K562 (cell line): ENCODE measurements around the gene PRKG1. TPM values are rescaled to one million over a fixed set of nuclear protein-coding genes. Genes with fewer than 3 reads are reported as not detected.

Experiments
- ATAC-seq: fragments of 200-7000 bp; cut with Tn5 transposase; 3 replicates; pipeline ENCODE4 v1.9.1; 2020; ENCODE audit warnings: moderate library complexity
- BruUV-seq: library from RNA; stranded (reverse); fragments of 400-500 nt; replicated peaks from 2 replicates; lab custom pipeline; 2021; lab: Mats Ljungman, UMichigan
- CTCF ChIA-PET: fragments of 300-600 bp; formaldehyde crosslinking; extraction: SDS; loops from one replicate; lab custom pipeline; 2021; ENCODE audit warnings: low intra/inter-chr PET ratio; lab: Yijun Ruan, JAX
- POLR2A ChIA-PET: fragments of 300-600, 350-650 bp; sonication (Branson Sonifier 250); formaldehyde crosslinking; extraction: SDS; loops from one replicate; lab custom pipeline; 2021; ENCODE audit warnings: antibody characterized with exemption, inconsistent platforms; lab: Yijun Ruan, JAX
- DNase-seq, 4 experiments: peaks; one replicate each; pipeline versions ENCODE4 v3.0.0 to v3.0.0-alpha.2; 2011 to 2018; ENCODE audit warnings: low spot score in 3 of 4, mixed read lengths in 3 of 4; ENCODE audit errors: extremely low read depth in 1 of 4
- FAIRE-seq: peaks from 2 replicates; lab custom pipeline; 2011; peaks lifted over from hg19 to GRCh38; lab: Jason Lieb, UNC
- H2AFZ ChIP-seq: 2 replicates; pipeline ENCODE4 v1.6.0; 2011; ENCODE audit warnings: low read depth, low read length, control low read depth, inconsistent platforms
- H3K27ac ChIP-seq: fragments of 200-600 bp; 3 replicates; pipeline ENCODE4 v1.8.0; 2011; ENCODE audit warnings: low read depth, mild to moderate bottlenecking, control low read depth, inconsistent platforms, low read length, moderate library complexity, mixed read lengths; ENCODE audit errors: extremely low read depth
- H3K27me3 ChIP-seq, 2 experiments: fragments of 300-600 bp in 1 of 2; 2 replicates in 1 of 2; 3 replicates in 1 of 2; pipeline versions ENCODE4 v1.6.0 to v1.8.0; 2011; ENCODE audit warnings: inconsistent platforms in 2 of 2, low read length in 2 of 2, mild to moderate bottlenecking in 1 of 2, mixed read lengths in 1 of 2, moderate library complexity in 1 of 2; ENCODE audit not compliant: control insufficient read depth in 2 of 2, insufficient read depth in 2 of 2
- H3K36me3 ChIP-seq: fragments of 300-600 bp; 3 replicates; pipeline ENCODE4 v1.8.0; 2011; ENCODE audit warnings: mild to moderate bottlenecking, low read length, inconsistent platforms; ENCODE audit not compliant: control insufficient read depth, insufficient read depth
- H3K4me1 ChIP-seq, 2 experiments: fragments of 200-600 bp in 1 of 2; replicated peaks in 1 of 2; 2 replicates in 1 of 2; 3 replicates in 1 of 2; pipeline versions ENCODE4 v1.5.1 to v1.8.0; 2011; ENCODE audit warnings: inconsistent platforms in 2 of 2, low read length in 2 of 2, mild to moderate bottlenecking in 1 of 2, mixed read lengths in 1 of 2, moderate library complexity in 1 of 2; ENCODE audit not compliant: control insufficient read depth in 2 of 2, insufficient read depth in 2 of 2
- H3K4me2 ChIP-seq: 2 replicates; pipeline ENCODE4 v1.6.1; 2011; ENCODE audit warnings: low read length, control low read depth, inconsistent platforms, mixed read lengths; ENCODE audit not compliant: insufficient read depth
- H3K4me3 ChIP-seq: fragments of 200-600 bp; sonication (generic), shearing (Covaris generic); 2 replicates; pipeline ENCODE4 v1.5.1; 2016; ENCODE audit warnings: control low read depth, inconsistent platforms
- H3K79me2 ChIP-seq: fragments of 200-600 bp; 3 replicates; pipeline ENCODE4 v1.8.0; 2011; ENCODE audit warnings: low read length, inconsistent platforms; ENCODE audit not compliant: control insufficient read depth, insufficient read depth
- H3K9ac ChIP-seq, 2 experiments: 2 replicates each; pipeline versions ENCODE4 v1.6.0 to v1.6.1; 2011; ENCODE audit warnings: low read depth in 2 of 2, low read length in 2 of 2, control low read depth in 1 of 2, inconsistent platforms in 1 of 2, mild to moderate bottlenecking in 1 of 2, mixed read lengths in 1 of 2; ENCODE audit not compliant: insufficient read depth in 1 of 2
- H3K9me1 ChIP-seq: one replicate; pipeline ENCODE4 v1.6.0; 2011; ENCODE audit warnings: inconsistent platforms, mild to moderate bottlenecking, low read length, moderate library complexity; ENCODE audit not compliant: control insufficient read depth, insufficient read depth
- H3K9me3 ChIP-seq: replicated peaks from 2 replicates; pipeline ENCODE4 v1.5.1; 2011; ENCODE audit warnings: low read depth, low read length, inconsistent platforms; ENCODE audit not compliant: control insufficient read depth, insufficient read depth
- H4K20me1 ChIP-seq: replicated peaks from 2 replicates; pipeline ENCODE4 v1.6.1; 2011; ENCODE audit warnings: low read length, inconsistent platforms, mixed read lengths; ENCODE audit not compliant: control insufficient read depth, insufficient read depth
- CBFA2T3 ChIP-seq: fragments of 450-650 bp; IDR thresholded peaks from 2 replicates; pipeline ENCODE4 v1.6.1; 2017
- CXXC5 ChIP-seq: fragments of 250-450 bp; sonication (Bioruptor Pico); IDR thresholded peaks from 2 replicates; pipeline ENCODE4 v1.8.0; 2022; ENCODE audit warnings: inconsistent platforms, mild to moderate bottlenecking, moderate library complexity
- JUN ChIP-seq, 2 experiments: sonication (generic) in 1 of 2; formaldehyde crosslinking in 1 of 2; IDR thresholded peaks; 2 replicates each; pipeline versions ENCODE4 v1.6.1 to v1.8.0; 2012 to 2022; ENCODE audit warnings: borderline replicate concordance in 2 of 2, mild to moderate bottlenecking in 2 of 2, improper control_type of control experiment in 1 of 2, low read depth in 1 of 2, low read length in 1 of 2, missing genetic modification reagents in 1 of 2
- MEIS2 ChIP-seq: fragments of 450-650 bp; IDR thresholded peaks from 2 replicates; pipeline ENCODE4 v1.6.1; 2014; ENCODE audit warnings: mild to moderate bottlenecking; ENCODE audit not compliant: partially characterized antibody
- PHF21A ChIP-seq: fragments of 450-650 bp; IDR thresholded peaks from 2 replicates; pipeline ENCODE4 v1.6.1; 2017; ENCODE audit warnings: low read depth, borderline replicate concordance
- U2AF1 ChIP-seq: fragments of 200-400 bp; formaldehyde crosslinking; optimal IDR thresholded peaks from 2 replicates; pipeline ENCODE3; 2017; ENCODE audit warnings: mild to moderate bottlenecking, low read depth, low read length, moderate library complexity
- ZNF395 ChIP-seq: fragments of 200-800 bp; sonication (Bioruptor generic); IDR thresholded peaks from 2 replicates; pipeline ENCODE4 v1.6.1; 2017; ENCODE audit warnings: missing genetic modification characterization, missing compliant biosample characterization
- ZSCAN32 ChIP-seq: fragments of 450-650 bp; formaldehyde crosslinking; IDR thresholded peaks from 2 replicates; pipeline ENCODE4 v1.4.0; 2020; ENCODE audit warnings: mild to moderate bottlenecking, moderate library complexity
- WGBS: fragments of 100-300 bp; shearing (Covaris generic); methylation state at CpG from one replicate; pipeline ENCODE4 v1.1.6; 2016; ENCODE audit warnings: low coverage, mixed read lengths; ENCODE audit not compliant: insufficient coverage; ENCODE audit errors: missing lambda C conversion rate; 5-methylcytosine and 5-hydroxymethylcytosine counted together
- in situ Hi-C: fragments of 300-500 bp; cut with MboI; formaldehyde crosslinking; loops from 4 replicates; pipeline ENCODE4 v1.15.0; 2018; ENCODE audit warnings: inconsistent platforms, mixed read lengths
- intact Hi-C: fragments of 100-400 bp; cut with micrococcal nuclease; formaldehyde crosslinking; loops from 2 replicates; pipeline ENCODE4 v1.14.2; 2022
- polyA plus RNA-seq, 8 experiments: library from polyadenylated mRNA; depleted of rRNA in 4 of 8; stranded (reverse) in 5 of 8; unstranded in 3 of 8; fragments of >200 nt; fragmentation: Nextera tagmentation in 2 of 8; fragmentation: Illumina TruSeq in 1 of 8; extraction: Ambion mirVana in 2 of 8; extraction: Trizol in 1 of 8; gene quantifications; 2 replicates each; pipeline versions ENCODE4 v1.2.1 to v1.2.3, GENCODE V29; 2011 to 2014; ENCODE audit warnings: inconsistent platforms in 1 of 8, missing spikeins in 1 of 8
- total RNA-seq, 7 experiments: library from RNA; depleted of rRNA in 6 of 7; stranded (reverse); fragments of >200 nt in 6 of 7; fragmentation: Illumina TruSeq in 2 of 7; extraction: Trizol in 2 of 7; gene quantifications; 2 replicates each; pipeline versions ENCODE4 v1.2.1 to v1.2.3, GENCODE V29; 2011 to 2021; ENCODE audit warnings: low replicate concordance in 1 of 7
- TF ChIP-seq, protein P1 (sequence below), 2 experiments: IDR thresholded peaks in 1 of 2; conservative IDR thresholded peaks in 1 of 2; 2 replicates each; pipeline ENCODE4 v1.6.1; 2016; ENCODE audit warnings: low read depth in 2 of 2, mild to moderate bottlenecking in 1 of 2, missing compliant biosample characterization in 1 of 2, missing genetic modification characterization in 1 of 2, moderate library complexity in 1 of 2

PRKG1 gene
- total and polyA plus RNA-seq, 9 of the 15 experiments (the other 6 are each of a cell fraction or from before 2014, with no cell fraction given), result 0.22 TPM; not detected in 8

DNA sequence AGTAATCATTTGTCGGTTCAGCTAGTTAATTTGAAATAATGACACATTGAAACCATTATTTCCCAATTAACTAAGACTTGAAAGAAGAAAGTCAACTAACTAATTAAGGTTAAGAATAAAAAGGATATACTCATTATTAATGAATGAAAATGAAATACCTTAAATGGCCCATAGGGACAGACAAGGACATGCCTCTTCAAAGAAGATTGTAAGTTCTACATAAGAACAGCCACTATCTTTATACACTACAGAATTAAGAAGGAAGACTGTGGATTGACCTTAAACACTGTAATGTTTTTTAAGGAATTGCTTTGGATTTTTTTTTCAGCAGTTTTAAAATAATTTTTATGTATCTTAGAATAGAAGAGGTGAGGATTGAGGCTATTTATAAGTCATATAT lies 564.5 kb downstream of the PRKG1 start:
- no TSS peak for BruUV-seq
- ATAC-seq (no peak), DNase-seq (no peak), FAIRE-seq (no peak)
- ChIA-PET POLR2A (no interaction called here), CTCF (no interaction called here)
- Histone ChIP-seq H3K36me3 (no peaks in the 10 kb centered on the region), H3K4me2 (no peak overlapping the region), H3K9me3 (no peaks in the 10 kb centered on the region), H3K9me1 (no peaks in the 10 kb centered on the region), H4K20me1 (no peaks in the 10 kb centered on the region), H3K79me2 (no peaks in the 10 kb centered on the region), H3K27me3 (no peaks in the 10 kb centered on the region), H2AFZ (no peak overlapping the region), H3K9ac (no peak overlapping the region), H3K4me1 (no peaks in the 10 kb centered on the region), H3K4me3 (no peak overlapping the region), H3K27ac (no peak overlapping the region)
- in situ Hi-C loops (no loop called here), intact Hi-C loops (no loop called here)
- TF ChIP-seq ZNF395 (CRISPR knock-in tag) (no peak), U2AF1 (no peak)
- WGBS, result 0% methylated on average over 1 of the region's 1 CpG

GRCh38 chr10:51640120-51640819 lies 566.0 kb downstream of the PRKG1 start:
- Histone ChIP-seq H3K36me3 (no peaks in the 10 kb centered on the region), H3K27ac (no peak overlapping the region), H3K4me3 (no peak overlapping the region), H4K20me1 (no peaks in the 10 kb centered on the region), H3K4me1 (no peaks in the 10 kb centered on the region), H3K79me2 (no peaks in the 10 kb centered on the region), H3K9ac (no peak overlapping the region), H3K9me1 (no peaks in the 10 kb centered on the region), H3K4me2 (no peak overlapping the region), H3K9me3 (no peaks in the 10 kb centered on the region), H3K27me3 (no peaks in the 10 kb centered on the region), H2AFZ (no peak overlapping the region)
- ChIA-PET POLR2A (no interaction called here), CTCF (no interaction called here)
- intact Hi-C loops, result no loop called here
- no peak for DNase-seq
- in situ Hi-C loops, result no loop called here
- no peak for ATAC-seq
- FAIRE-seq, result no peak
- TF ChIP-seq PHF21A (no peak), CBFA2T3 (0 out of 2 replicates have a peak, but pooled peaks have one; percentile 22), CXXC5 (CRISPR knock-in tag) (no peak), MEIS2 (peak; percentile 45), JUN (IDR thresholded peaks at IDR 0.05; ENCODE audit: borderline replicate concordance, low read depth, low read length) (no peak), JUN (CRISPR knock-in tag; IDR thresholded peaks at IDR 0.05; ENCODE audit: borderline replicate concordance) (no peak), ZSCAN32 (no peak)
- TF ChIP-seq, protein P1, sequence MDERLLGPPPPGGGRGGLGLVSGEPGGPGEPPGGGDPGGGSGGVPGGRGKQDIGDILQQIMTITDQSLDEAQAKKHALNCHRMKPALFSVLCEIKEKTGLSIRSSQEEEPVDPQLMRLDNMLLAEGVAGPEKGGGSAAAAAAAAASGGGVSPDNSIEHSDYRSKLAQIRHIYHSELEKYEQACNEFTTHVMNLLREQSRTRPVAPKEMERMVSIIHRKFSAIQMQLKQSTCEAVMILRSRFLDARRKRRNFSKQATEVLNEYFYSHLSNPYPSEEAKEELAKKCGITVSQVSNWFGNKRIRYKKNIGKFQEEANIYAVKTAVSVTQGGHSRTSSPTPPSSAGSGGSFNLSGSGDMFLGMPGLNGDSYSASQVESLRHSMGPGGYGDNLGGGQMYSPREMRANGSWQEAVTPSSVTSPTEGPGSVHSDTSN (CRISPR knock-in tag; IDR thresholded peaks at IDR 0.05; ENCODE audit: low read depth), result no peak
- TF ChIP-seq, protein P1 (tag; conservative IDR thresholded peaks at IDR 0.05; ENCODE audit: low read depth), result peak; percentile 32; the same call in 1 of the 2 replicates
- WGBS, result 0% methylated on average over 3 of the region's 3 CpGs
- no TSS peak for BruUV-seq
